Sigmoid colon (tissue), 7 donors: ENCODE measurements around the gene SPTBN2. TPM values are rescaled to one million over a fixed set of nuclear protein-coding genes. Genes with fewer than 3 reads are reported as not detected.

ENCODE experiments used
- DNase-seq: peaks from one replicate; pipeline ENCODE4 v3.0.0-alpha.2; 2019
- H3K27ac ChIP-seq, 4 donors: fragments of 200-600 bp; sonication (generic); one replicate each; pipeline ENCODE4 v1.5.1; 2016 to 2019; ENCODE audit warnings: mild to moderate bottlenecking in 1 of 4
- H3K27me3 ChIP-seq, 3 donors: fragments of 200-600 bp; sonication (generic); one replicate each; pipeline ENCODE4 v1.5.1; 2019; ENCODE audit warnings: mild to moderate bottlenecking in 1 of 3
- H3K36me3 ChIP-seq, 4 donors: fragments of 200-600 bp; sonication (generic); one replicate each; pipeline ENCODE4 v1.5.1; 2016 to 2019
- H3K4me1 ChIP-seq, 4 donors: fragments of 200-600 bp; sonication (generic); one replicate each; pipeline ENCODE4 v1.5.1; 2017 to 2019
- H3K4me3 ChIP-seq, 4 donors: fragments of 200-600 bp; sonication (generic); one replicate each; pipeline ENCODE4 v1.5.1; 2017 to 2019; ENCODE audit warnings: mild to moderate bottlenecking in 2 of 4, moderate library complexity in 1 of 4
- H3K9me3 ChIP-seq, 4 donors: fragments of 200-600 bp in 3 of 4; sonication (generic) in 3 of 4; one replicate each; pipeline versions ENCODE4 v1.5.1 to v1.6.1; 2013 to 2019
- EP300 ChIP-seq, 4 donors: sonication (generic); formaldehyde crosslinking; IDR thresholded peaks; one replicate each; pipeline ENCODE4 v1.6.1; 2017; ENCODE audit warnings: antibody characterized with exemption in 4 of 4
- POLR2A ChIP-seq, 2 donors: fragments of 450-650 bp; IDR thresholded peaks; one replicate each; pipeline ENCODE4 v1.6.1; 2016; ENCODE audit warnings: antibody characterized with exemption in 2 of 2, mild to moderate bottlenecking in 2 of 2, moderate library complexity in 2 of 2
- POLR2AphosphoS5 ChIP-seq, 4 donors: sonication (generic); formaldehyde crosslinking; IDR thresholded peaks; one replicate each; pipeline ENCODE4 v1.6.1; 2017; ENCODE audit warnings: antibody characterized with exemption in 4 of 4
- WGBS, 2 donors: extraction: QIAGEN DNeasy Blood & Tissue Kit; methylation state at CpG; one replicate each; pipeline ENCODE4 v1.1.7; 2013; 5-methylcytosine and 5-hydroxymethylcytosine counted together
- intact Hi-C: fragments of 100-400 bp; cut with DNase I; formaldehyde crosslinking; loops from one replicate; pipeline ENCODE4 v1.15.1; 2023
- polyA plus RNA-seq, 3 donors: library from polyadenylated mRNA; stranded (reverse); fragments of 200-250 nt; gene quantifications; one replicate each; pipeline ENCODE4 v1.2.3, GENCODE V29; 2013
- total RNA-seq, 4 donors: library from RNA; depleted of rRNA; stranded (reverse); fragments of >200 nt; gene quantifications; one replicate each; pipeline ENCODE4 v1.1.0, GENCODE V29; 2016
- TF ChIP-seq, protein P1 (sequence below), 4 experiments: fragments of 450-650 bp in 3 of 4; fragments of 200-600 bp in 1 of 4; IDR thresholded peaks; one replicate each; pipeline ENCODE4 v1.5.1; 2016 to 2019; ENCODE audit warnings: antibody characterized with exemption in 4 of 4, mild to moderate bottlenecking in 3 of 4, moderate library complexity in 2 of 4
- donor health status: healthy with polysubstance abuse.
- donor health status: Bipolar disorder and iron deficiency.
- donor health status: healthy.

The SPTBN2 gene
- total and polyA plus RNA-seq, 7 donors = 0.33 to 5.7 (median 4.2) TPM

- intact Hi-C loops = no loop called here
- TF ChIP-seq POLR2A (IDR thresholded peaks at IDR 0.05) (no peak), POLR2AphosphoS5 (IDR thresholded peaks at IDR 0.05) (no peak), EP300 (IDR thresholded peaks at IDR 0.05) (no peak)
- TF ChIP-seq, protein P1, sequence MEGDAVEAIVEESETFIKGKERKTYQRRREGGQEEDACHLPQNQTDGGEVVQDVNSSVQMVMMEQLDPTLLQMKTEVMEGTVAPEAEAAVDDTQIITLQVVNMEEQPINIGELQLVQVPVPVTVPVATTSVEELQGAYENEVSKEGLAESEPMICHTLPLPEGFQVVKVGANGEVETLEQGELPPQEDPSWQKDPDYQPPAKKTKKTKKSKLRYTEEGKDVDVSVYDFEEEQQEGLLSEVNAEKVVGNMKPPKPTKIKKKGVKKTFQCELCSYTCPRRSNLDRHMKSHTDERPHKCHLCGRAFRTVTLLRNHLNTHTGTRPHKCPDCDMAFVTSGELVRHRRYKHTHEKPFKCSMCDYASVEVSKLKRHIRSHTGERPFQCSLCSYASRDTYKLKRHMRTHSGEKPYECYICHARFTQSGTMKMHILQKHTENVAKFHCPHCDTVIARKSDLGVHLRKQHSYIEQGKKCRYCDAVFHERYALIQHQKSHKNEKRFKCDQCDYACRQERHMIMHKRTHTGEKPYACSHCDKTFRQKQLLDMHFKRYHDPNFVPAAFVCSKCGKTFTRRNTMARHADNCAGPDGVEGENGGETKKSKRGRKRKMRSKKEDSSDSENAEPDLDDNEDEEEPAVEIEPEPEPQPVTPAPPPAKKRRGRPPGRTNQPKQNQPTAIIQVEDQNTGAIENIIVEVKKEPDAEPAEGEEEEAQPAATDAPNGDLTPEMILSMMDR (IDR thresholded peaks at IDR 0.05) = no peak
- Histone ChIP-seq H3K27ac (no peak overlapping the region), H3K27me3 (no peaks in the 10 kb centered on the region), H3K4me1 (peaks cover 0 to 12% (median 3%) of the 10 kb centered on the region in 4 donors), H3K36me3 (peaks cover 3 to 92% (median 20%) of the 10 kb centered on the region in 4 donors), H3K9me3 (no peaks in the 10 kb centered on the region), H3K4me3 (no peak overlapping the region)
- no peak for DNase-seq
- 91 to 93% methylated on average over 1 of the region's 1 CpG for WGBS, 2 donors
Observed at GRCh38 chr11:66663741-66664296, 65.2 kb downstream of the SPTBN2 start.

- intact Hi-C loops = no loop called here
- Histone ChIP-seq H3K9me3 (no peaks in the 10 kb centered on the region), H3K36me3 (peaks cover 3 to 78% (median 9%) of the 10 kb centered on the region in 4 donors), H3K4me3 (no peak overlapping the region), H3K27me3 (no peaks in the 10 kb centered on the region), H3K4me1 (no peaks in the 10 kb centered on the region), H3K27ac (no peak overlapping the region)
- DNase-seq = no peak
- no peak for TF ChIP-seq EP300 (IDR thresholded peaks at IDR 0.05)
- TF ChIP-seq POLR2AphosphoS5 (IDR thresholded peaks at IDR 0.05) = no peak
- TF ChIP-seq, protein P1 (IDR thresholded peaks at IDR 0.05) = no peak
- no peak for TF ChIP-seq POLR2A (IDR thresholded peaks at IDR 0.05)
- WGBS, 2 donors = 62 to 81% methylated on average over 2 of the region's 2 CpGs
Observed at GRCh38 chr11:66659763-66660162, 69.3 kb downstream of the SPTBN2 start.

- H3K27me3 ChIP-seq = no peaks in the 10 kb centered on the region
- no peak for DNase-seq
Observed at GRCh38 chr11:66653123-66653522, 75.9 kb downstream of the SPTBN2 start.

GRCh38 chr11:66652651-66653050 lies 76.4 kb downstream of the SPTBN2 start:
- TF ChIP-seq POLR2A (IDR thresholded peaks at IDR 0.05) (no peak), EP300 (IDR thresholded peaks at IDR 0.05) (no peak), POLR2AphosphoS5 (IDR thresholded peaks at IDR 0.05) (no peak)
- TF ChIP-seq, protein P1 (IDR thresholded peaks at IDR 0.05) = no peak
- H3K4me3 ChIP-seq = no peak overlapping the region
- peaks cover 0 to 70% (median 7%) of the 10 kb centered on the region in 4 donors for H3K36me3 ChIP-seq
- H3K27me3 ChIP-seq = no peaks in the 10 kb centered on the region
- no peak for DNase-seq
- peaks cover 0 to 8% (median 0%) of the 10 kb centered on the region in 4 donors for H3K4me1 ChIP-seq
- H3K9me3 ChIP-seq = no peaks in the 10 kb centered on the region
- 68 to 85% methylated on average over 7 of the region's 7 CpGs for WGBS, 2 donors
- intact Hi-C loops = no loop called here
- no peak overlapping the region for H3K27ac ChIP-seq

More at GRCh38 chr11:66653123-66653522, 75.9 kb downstream of the SPTBN2 start:
- intact Hi-C loops = no loop called here
- H3K4me3 ChIP-seq = no peak overlapping the region
- TF ChIP-seq POLR2A (IDR thresholded peaks at IDR 0.05) = no peak
- TF ChIP-seq, protein P1 (IDR thresholded peaks at IDR 0.05) = no peak
- TF ChIP-seq EP300 (IDR thresholded peaks at IDR 0.05) = no peak
- no peak for TF ChIP-seq POLR2AphosphoS5 (IDR thresholded peaks at IDR 0.05)
- H3K27ac ChIP-seq = no peak overlapping the region
- H3K9me3 ChIP-seq = no peaks in the 10 kb centered on the region
- H3K36me3 ChIP-seq = peaks cover 0 to 70% (median 7%) of the 10 kb centered on the region in 4 donors
- 94 to 95% methylated on average over 6 of the region's 6 CpGs for WGBS, 2 donors
- H3K4me1 ChIP-seq = peaks cover 0 to 8% (median 0%) of the 10 kb centered on the region in 4 donors
